Astrocyte (in vitro differentiated cells and primary cell): ENCODE results near the gene SAMSN1.

Source experiments
- EZH2 ChIP-seq: IDR thresholded peaks from 2 replicates; pipeline ENCODE4 v1.6.1; 2012; ENCODE audit warnings: mild to moderate bottlenecking, low read length, inconsistent platforms; ENCODE audit not compliant: insufficient read depth
- TF ChIP-seq, protein P1 (sequence below): IDR thresholded peaks from 2 replicates; pipeline ENCODE4 v1.5.1; 2011; ENCODE audit warnings: low read depth, mild to moderate bottlenecking, inconsistent platforms, low read length, moderate library complexity; ENCODE audit not compliant: insufficient read depth

DNA sequence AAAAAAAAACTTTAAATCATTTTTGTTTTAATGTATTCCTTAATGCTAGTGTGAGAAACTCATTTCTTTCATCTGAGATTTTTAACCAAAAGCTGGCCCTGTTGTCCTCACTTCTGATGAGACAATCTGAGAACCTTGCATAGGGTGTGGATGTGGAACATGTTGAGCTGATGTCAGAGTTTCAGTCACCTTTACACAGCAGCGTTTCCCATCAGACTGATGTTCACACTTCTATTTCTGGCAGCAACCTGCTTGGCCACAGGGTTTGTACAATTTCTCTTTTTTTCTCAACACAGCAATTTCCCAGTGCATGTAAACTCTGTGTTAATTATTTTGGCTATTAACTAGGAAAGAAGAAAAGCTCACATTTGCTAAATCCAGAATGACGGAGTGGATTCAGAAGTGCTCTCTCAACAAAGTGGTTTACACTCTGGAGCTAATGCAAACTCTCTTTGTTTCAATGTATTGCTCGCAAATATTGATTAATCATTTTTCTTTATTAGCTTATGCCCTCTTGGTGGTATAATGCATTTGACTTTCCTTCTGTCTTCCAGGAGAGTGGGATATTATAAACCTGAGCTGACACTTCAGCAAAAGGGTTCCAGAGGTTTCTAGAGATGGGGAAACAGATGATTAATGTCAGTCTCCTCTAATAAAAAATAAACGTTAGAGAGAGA is 92.6 kb downstream of the SAMSN1 start:
- TF ChIP-seq, protein P1, sequence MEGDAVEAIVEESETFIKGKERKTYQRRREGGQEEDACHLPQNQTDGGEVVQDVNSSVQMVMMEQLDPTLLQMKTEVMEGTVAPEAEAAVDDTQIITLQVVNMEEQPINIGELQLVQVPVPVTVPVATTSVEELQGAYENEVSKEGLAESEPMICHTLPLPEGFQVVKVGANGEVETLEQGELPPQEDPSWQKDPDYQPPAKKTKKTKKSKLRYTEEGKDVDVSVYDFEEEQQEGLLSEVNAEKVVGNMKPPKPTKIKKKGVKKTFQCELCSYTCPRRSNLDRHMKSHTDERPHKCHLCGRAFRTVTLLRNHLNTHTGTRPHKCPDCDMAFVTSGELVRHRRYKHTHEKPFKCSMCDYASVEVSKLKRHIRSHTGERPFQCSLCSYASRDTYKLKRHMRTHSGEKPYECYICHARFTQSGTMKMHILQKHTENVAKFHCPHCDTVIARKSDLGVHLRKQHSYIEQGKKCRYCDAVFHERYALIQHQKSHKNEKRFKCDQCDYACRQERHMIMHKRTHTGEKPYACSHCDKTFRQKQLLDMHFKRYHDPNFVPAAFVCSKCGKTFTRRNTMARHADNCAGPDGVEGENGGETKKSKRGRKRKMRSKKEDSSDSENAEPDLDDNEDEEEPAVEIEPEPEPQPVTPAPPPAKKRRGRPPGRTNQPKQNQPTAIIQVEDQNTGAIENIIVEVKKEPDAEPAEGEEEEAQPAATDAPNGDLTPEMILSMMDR: no peak
- TF ChIP-seq EZH2: no peak
